EH (cell line): ENCODE measurements around the gene TAS2R1.

ENCODE experiments used
- DNase-seq: peaks from one replicate; pipeline ENCODE4 v3.0.0-alpha.2; 2015; ENCODE audit warnings: low read depth

TAS2R1 gene

GRCh38 chr5:9587135-9587534, 43.0 kb downstream of the TAS2R1 start:
- DNase-seq, result no peak

DNA sequence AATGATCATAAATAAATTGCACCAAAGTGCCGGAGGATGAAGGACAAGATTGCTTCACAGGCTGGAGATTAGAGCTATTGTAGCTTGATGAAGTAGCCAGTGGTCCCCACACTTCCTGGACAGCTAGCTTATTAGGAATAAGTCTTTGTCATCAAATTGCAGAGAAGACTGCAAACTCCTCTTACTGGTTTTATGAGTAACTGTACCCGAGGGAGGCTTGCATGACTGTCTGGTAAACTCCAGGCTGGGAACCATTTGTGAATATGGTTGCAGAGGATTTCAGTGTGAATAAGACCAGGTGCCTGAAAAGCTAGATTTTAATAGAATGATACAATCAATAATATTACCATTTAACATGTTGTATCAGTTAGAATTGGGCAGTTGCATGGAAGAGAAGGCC, 47.7 kb downstream of the TAS2R1 start:
- peak; percentile 24 for DNase-seq
